Ishikawa (cell line): Measurements from ENCODE around the gene AKR7A3.

Experiments used
- CEBPB ChIP-seq: IDR thresholded peaks from 2 replicates; pipeline ENCODE4 v1.6.1; 2012
- CREB1 ChIP-seq: IDR thresholded peaks from 2 replicates; pipeline ENCODE4 v1.6.1; 2012; ENCODE audit warnings: low read depth
- EGR1 ChIP-seq: IDR thresholded peaks from 2 replicates; pipeline ENCODE4 v1.6.1; 2012
- FOXM1 ChIP-seq: IDR thresholded peaks from 2 replicates; pipeline ENCODE4 v1.6.1; 2012; ENCODE audit warnings: low read depth, borderline replicate concordance
- MAX ChIP-seq: IDR thresholded peaks from 2 replicates; pipeline ENCODE4 v1.6.1; 2012
- NFIC ChIP-seq: IDR thresholded peaks from 2 replicates; pipeline ENCODE4 v1.6.1; 2012
- RAD21 ChIP-seq: IDR thresholded peaks from 2 replicates; pipeline ENCODE4 v1.6.1; 2012; ENCODE audit warnings: low read depth
- REST ChIP-seq: IDR thresholded peaks from 2 replicates; pipeline ENCODE4 v1.6.1; 2012; ENCODE audit warnings: low read depth, mild to moderate bottlenecking
- TAF1 ChIP-seq: IDR thresholded peaks from 2 replicates; pipeline ENCODE4 v1.6.1; 2012; ENCODE audit warnings: low read depth, mild to moderate bottlenecking
- TCF12 ChIP-seq: IDR thresholded peaks from 2 replicates; pipeline ENCODE4 v1.6.1; 2012; ENCODE audit warnings: low read depth
- TEAD4 ChIP-seq: IDR thresholded peaks from 2 replicates; pipeline ENCODE4 v1.6.1; 2012
- YY1 ChIP-seq: IDR thresholded peaks from 2 replicates; pipeline ENCODE4 v1.6.1; 2012; ENCODE audit warnings: low read depth
- ZBTB7A ChIP-seq: IDR thresholded peaks from 2 replicates; pipeline ENCODE4 v1.6.1; 2012; ENCODE audit warnings: low read depth
- TF ChIP-seq, protein P1 (sequence below): IDR thresholded peaks from 2 replicates; pipeline ENCODE4 v1.6.1; 2012

The AKR7A3 gene

DNA sequence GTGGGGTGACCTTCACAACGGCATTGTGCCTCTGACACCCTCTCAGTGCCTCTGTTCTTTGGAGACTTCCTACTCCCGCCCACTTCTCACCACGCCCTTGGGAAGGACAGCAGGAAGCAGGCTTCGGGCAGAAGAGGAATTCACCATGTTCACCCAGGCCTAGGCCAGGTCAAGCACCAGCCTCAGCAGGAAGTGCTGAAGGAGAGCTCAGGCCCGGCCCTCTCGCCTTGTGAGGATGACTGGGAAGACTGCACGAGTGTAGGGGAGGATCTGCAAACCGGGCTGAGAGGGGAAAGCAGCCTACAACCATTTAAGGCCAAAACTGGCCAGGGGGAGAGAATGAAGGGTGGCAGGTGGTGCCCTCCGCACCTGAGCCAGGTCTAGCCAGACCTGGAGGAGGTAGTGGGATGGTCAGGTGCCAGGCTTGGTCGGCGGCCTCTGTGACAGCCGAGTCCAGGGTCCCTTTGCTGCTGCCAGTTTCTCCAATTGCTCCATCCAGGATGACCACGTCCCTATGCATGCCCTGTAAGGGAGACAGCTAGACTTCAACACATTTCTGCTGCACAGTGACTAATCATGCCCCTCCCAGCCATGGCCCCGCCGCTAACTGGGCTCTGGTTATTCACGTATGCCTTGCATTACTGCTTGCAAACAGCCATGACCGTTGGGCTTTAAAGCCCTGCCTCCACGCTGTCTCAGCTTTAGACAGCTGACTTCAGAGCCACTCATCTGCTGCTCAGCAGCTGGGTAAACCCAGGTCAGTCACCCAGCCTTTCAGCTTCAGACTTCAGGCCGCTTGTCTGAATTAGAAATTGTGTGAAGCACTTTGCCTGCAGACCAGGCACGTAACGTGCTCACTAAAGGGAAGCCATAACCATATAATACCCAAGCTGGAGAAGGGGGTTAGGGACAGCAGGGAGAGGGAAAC is 28.1 kb downstream of the AKR7A3 start:
- no peak for TF ChIP-seq CEBPB
- no peak for TF ChIP-seq RAD21
- no peak for TF ChIP-seq TCF12
- TF ChIP-seq FOXM1: no peak
- no peak for TF ChIP-seq NFIC
- TF ChIP-seq REST: no peak

DNA sequence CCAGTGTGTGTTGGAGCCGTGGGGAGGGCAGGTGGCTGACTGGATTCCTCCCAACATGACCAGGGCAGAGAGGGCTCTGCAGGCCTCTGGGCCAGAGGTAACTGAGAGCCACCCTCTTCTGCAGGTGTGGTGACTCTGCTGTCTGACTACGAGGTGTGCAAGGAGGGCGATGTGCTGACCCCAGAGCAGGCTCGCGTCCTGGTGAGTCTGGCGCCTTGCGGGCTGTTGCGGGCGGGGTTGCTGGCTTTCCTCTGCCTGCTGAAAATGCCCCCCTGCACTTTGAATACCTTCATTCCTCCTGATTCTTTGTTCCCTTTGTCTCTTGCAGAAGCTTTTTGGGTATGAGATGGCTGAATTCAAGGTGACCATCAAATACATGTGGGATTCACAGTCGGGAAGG is 30.2 kb downstream of the AKR7A3 start:
- TF ChIP-seq FOXM1 (no peak), TAF1 (no peak), REST (no peak), YY1 (no peak), ZBTB7A (no peak), EGR1 (no peak), RAD21 (no peak), NFIC (no peak), CEBPB (no peak), TCF12 (no peak), TEAD4 (no peak)

- TF ChIP-seq NFIC (no peak), TAF1 (no peak)
Observed at GRCh38 chr1:19257178-19257914, 31.2 kb downstream of the AKR7A3 start.

DNA sequence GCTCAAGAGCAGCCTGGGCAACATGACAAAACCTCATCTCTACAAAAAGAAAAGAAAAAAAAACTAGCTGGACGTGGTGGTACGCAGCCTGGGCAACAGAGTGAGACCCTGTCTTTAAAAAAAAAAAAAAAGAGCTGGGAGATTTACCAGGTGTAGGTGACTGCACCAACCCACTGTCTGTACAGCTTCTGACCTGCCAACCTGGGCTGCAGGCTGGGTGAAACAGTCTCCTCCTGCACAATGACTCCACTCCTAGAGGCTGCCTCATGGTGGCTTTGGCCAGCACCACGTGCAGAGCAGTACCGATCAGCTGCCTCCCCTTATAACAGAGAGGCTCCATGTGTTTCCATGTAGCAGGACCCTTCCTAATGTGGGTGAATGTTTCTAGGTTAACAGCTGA is 33.3 kb downstream of the AKR7A3 start:
- TF ChIP-seq NFIC: no peak
- no peak for TF ChIP-seq TCF12
- TF ChIP-seq REST: no peak
- TF ChIP-seq, protein P1, sequence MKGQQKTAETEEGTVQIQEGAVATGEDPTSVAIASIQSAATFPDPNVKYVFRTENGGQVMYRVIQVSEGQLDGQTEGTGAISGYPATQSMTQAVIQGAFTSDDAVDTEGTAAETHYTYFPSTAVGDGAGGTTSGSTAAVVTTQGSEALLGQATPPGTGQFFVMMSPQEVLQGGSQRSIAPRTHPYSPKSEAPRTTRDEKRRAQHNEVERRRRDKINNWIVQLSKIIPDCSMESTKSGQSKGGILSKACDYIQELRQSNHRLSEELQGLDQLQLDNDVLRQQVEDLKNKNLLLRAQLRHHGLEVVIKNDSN: no peak
- no peak for TF ChIP-seq ZBTB7A
- no peak for TF ChIP-seq MAX
- TF ChIP-seq TAF1: no peak
- TF ChIP-seq TEAD4: no peak
- no peak for TF ChIP-seq EGR1
- no peak for TF ChIP-seq CEBPB

- TF ChIP-seq YY1 (no peak), MAX (no peak), FOXM1 (no peak), TAF1 (no peak), RAD21 (no peak), CREB1 (no peak), TCF12 (no peak)
Observed at GRCh38 chr1:19254416-19254815, 34.2 kb downstream of the AKR7A3 start.
